RWPE2 (cell line): Measurements from ENCODE around the gene MLF2.

ENCODE experiments used
- ATAC-seq: fragments of 200-7000 bp; cut with Tn5 transposase; 3 replicates; pipeline ENCODE4 v1.9.1; 2021; ENCODE audit warnings: low read depth
- DNase-seq: peaks from one replicate; pipeline ENCODE4 v3.0.0-alpha.2; 2020; ENCODE audit warnings: low spot score
- H3K27ac ChIP-seq: fragments of 450-650 bp; 2 replicates; pipeline ENCODE4 v1.5.1; 2017; ENCODE audit warnings: mild to moderate bottlenecking; ENCODE audit not compliant: poor library complexity, severe bottlenecking
- H3K27me3 ChIP-seq: fragments of 250-450 bp; sonication (Bioruptor Pico); 2 replicates; pipeline ENCODE4 v1.5.1; 2021; ENCODE audit warnings: mild to moderate bottlenecking, moderate library complexity; ENCODE audit not compliant: insufficient read depth, poor library complexity, severe bottlenecking
- H3K36me3 ChIP-seq: fragments of 250-450 bp; sonication (Bioruptor Pico); 2 replicates; pipeline ENCODE4 v1.5.1; 2020; ENCODE audit warnings: low read depth, mild to moderate bottlenecking, moderate library complexity
- H3K4me1 ChIP-seq: fragments of 250-450 bp; sonication (Bioruptor Pico); 2 replicates; pipeline ENCODE4 v1.5.1; 2021; ENCODE audit warnings: mild to moderate bottlenecking, moderate library complexity; ENCODE audit not compliant: insufficient read depth, poor library complexity, severe bottlenecking
- H3K4me3 ChIP-seq: fragments of 250-450 bp; sonication (Bioruptor Pico); 2 replicates; pipeline ENCODE4 v1.5.1; 2021; ENCODE audit warnings: mild to moderate bottlenecking, moderate library complexity; ENCODE audit not compliant: severe bottlenecking
- H3K9me3 ChIP-seq: fragments of 250-450 bp; sonication (Bioruptor Pico); 2 replicates; pipeline ENCODE4 v1.5.1; 2021; ENCODE audit warnings: mild to moderate bottlenecking, moderate library complexity; ENCODE audit not compliant: severe bottlenecking
- TF ChIP-seq, protein P1 (sequence below): fragments of 450-650 bp; IDR thresholded peaks from one replicate; pipeline ENCODE4 v1.5.1; 2017; ENCODE audit warnings: mild to moderate bottlenecking, moderate library complexity; ENCODE audit not compliant: poor library complexity, severe bottlenecking

Gene MLF2

DNA sequence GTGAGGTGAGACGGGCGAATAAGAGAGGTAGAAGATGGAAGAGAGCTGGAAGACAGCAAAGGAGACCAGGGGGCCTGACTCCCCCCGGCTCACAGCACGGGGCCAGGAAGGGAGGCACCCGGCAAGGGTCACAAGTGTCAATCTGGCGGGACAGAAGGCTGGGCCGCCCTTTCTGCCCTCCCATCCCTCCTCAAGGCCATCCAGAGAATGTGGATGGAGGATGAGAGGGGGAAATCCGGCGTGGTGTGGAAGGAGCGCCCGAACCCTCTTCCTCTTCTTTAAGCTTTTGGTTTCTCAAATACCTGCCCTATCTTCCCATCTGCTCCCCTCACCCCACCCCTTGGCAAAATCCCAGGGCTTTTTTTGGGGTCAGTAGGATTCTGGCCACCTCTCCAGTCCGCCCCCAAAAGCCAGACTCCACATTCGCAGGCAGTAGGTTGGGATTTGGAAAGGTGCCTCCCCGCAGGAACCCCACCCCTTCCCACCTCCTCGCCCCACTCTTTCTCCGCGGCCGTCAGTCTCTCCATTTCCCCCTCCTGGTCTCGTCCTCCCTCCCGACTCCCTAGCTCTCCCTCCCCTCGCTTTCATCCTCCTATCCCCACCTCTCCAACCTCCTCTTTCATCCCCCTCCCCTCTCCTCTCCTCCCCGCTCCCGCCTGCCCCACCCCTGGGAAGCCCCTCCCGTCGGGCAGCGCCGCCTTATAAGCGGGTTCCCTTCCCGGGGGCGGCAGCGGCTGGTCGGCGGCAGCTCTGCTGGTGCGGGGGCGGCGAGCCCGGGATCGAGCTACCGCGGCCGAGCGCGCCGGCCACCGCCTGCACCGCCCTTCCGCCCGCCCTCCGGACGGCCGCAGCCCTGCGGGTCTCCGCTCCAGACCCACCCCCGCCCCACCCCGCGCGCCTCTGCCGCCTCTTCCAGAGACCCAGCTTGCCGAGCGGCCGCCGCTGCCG lies 13.0 kb upstream of the MLF2 start, which contains the start of gene PTMS:
Gene PTMS (plus strand): TSS at position 730 of the 948 bp plus-strand sequence. CDS start 343 bp downstream, outside the sequence.
- no peaks in the 10 kb centered on the region for H3K9me3 ChIP-seq
- peaks cover 22% of the 10 kb centered on the region for H3K4me1 ChIP-seq
- TF ChIP-seq, protein P1, sequence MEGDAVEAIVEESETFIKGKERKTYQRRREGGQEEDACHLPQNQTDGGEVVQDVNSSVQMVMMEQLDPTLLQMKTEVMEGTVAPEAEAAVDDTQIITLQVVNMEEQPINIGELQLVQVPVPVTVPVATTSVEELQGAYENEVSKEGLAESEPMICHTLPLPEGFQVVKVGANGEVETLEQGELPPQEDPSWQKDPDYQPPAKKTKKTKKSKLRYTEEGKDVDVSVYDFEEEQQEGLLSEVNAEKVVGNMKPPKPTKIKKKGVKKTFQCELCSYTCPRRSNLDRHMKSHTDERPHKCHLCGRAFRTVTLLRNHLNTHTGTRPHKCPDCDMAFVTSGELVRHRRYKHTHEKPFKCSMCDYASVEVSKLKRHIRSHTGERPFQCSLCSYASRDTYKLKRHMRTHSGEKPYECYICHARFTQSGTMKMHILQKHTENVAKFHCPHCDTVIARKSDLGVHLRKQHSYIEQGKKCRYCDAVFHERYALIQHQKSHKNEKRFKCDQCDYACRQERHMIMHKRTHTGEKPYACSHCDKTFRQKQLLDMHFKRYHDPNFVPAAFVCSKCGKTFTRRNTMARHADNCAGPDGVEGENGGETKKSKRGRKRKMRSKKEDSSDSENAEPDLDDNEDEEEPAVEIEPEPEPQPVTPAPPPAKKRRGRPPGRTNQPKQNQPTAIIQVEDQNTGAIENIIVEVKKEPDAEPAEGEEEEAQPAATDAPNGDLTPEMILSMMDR = no peak
- no peaks in the 10 kb centered on the region for H3K27me3 ChIP-seq
- H3K36me3 ChIP-seq = peaks cover 9% of the 10 kb centered on the region; the same call in 1 of the 2 replicates
- peak within 1 kb of the TSS; percentile 86 for H3K27ac ChIP-seq
- DNase-seq (peak; percentile 93), ATAC-seq (peak; percentile 57)
- H3K4me3 ChIP-seq = peak within 1 kb of the TSS; percentile 95

DNA sequence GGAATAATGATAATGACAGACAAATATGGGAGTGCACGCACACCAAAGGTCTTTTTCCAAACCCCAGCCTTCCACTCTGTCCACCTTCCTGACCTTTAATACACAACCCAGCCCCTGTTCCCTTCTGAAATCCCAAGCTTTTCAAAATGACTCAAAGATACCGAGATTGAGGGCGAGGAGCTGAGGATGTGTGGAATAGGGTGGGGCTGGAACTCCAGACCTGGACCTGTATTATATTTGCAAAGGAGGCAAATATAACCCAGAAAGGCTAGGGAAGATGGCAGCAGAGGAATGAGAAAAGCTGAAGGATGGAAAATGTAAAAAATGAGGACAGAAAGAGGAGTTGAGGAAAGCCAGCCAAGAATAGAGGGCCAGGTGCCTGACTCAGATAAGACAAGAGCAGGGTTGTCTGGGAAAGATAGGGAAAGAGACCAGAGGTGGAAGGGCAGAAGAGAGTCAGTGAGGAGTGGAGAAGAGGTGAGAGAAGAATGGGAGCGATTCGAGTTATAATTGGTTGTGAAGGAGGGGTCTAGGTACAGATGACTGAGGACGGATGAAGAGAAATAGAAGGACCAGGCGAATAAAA lies 12.2 kb upstream of the MLF2 start:
- Histone ChIP-seq H3K4me1 (peaks cover 22% of the 10 kb centered on the region), H3K9me3 (no peaks in the 10 kb centered on the region), H3K27me3 (no peaks in the 10 kb centered on the region), H3K36me3 (peaks cover 9% of the 10 kb centered on the region; the same call in 1 of the 2 replicates), H3K27ac (peak overlapping the region; percentile 86), H3K4me3 (peak overlapping the region; percentile 95)
- ATAC-seq = no peak
- no peak for DNase-seq
- TF ChIP-seq, protein P1 = no peak

DNA sequence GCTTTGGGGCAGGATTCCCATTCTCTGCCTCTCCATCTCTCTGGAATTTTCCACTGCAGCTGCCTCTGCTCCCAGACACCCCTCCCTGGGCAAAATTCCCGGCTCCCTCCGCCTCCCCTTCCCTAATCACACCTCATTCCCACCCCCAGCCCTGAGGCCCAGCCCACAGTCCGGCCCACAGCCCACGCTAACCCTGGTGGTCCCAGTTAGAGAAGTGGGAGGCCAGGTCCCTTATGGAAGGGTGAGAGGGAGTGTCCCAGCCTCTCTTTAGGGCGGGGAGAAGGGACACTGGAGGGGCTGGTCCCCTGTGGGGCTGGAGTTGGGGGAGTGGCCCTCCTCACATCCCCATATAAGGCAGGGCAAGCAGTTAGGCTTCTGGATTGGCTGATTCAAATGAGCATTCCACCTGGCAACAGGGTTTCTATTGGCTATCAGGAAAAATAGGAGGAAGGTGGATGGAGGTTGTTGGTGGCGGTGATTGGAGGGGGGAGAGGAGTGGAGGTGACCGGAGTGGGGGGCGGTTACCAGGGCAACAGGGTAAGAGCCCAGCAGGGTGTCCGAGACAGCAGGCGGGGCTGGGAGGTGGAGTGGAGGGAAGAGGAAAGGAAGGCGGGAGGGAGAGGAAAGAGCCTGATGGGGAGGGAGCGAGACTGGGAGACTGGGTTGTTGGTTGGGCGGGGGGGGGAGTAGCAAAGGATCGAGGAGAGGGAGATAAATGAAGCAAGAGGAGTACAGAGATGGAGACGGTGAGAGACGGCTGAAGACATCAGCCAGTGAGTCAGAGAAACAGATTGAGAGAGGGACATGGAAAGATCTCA lies 11.3 kb upstream of the MLF2 start:
- Histone ChIP-seq H3K4me3 (peak overlapping the region; percentile 9), H3K9me3 (no peaks in the 10 kb centered on the region), H3K4me1 (peaks cover 22% of the 10 kb centered on the region), H3K27me3 (no peaks in the 10 kb centered on the region), H3K36me3 (no peaks in the 10 kb centered on the region), H3K27ac (peak overlapping the region; percentile 86)
- TF ChIP-seq, protein P1 = no peak
- DNase-seq (peak; percentile 96), ATAC-seq (peak; percentile 74)

DNA sequence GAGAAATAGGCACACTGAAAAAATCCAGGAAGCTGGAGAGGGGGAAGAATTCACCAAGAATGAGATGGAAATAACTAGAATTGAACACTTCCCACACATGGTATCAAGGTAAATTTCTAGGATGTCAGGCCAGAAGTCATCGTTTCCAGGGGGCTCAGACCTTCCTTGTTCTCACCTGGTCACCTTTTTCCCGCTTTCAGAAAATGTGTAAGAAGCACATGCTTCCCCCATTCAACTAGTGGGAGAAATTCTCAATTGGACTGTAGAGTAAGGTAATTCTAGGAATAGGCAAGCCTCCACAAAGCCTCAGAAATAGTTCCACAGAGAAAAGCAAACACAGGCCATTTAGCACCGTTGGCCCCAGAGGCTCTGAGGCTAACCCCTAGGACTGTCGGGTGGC lies 10.4 kb upstream of the MLF2 start:
- peak overlapping the region; percentile 86 for H3K27ac ChIP-seq
- H3K4me3 ChIP-seq = no peak overlapping the region
- H3K36me3 ChIP-seq = no peaks in the 10 kb centered on the region
- no peaks in the 10 kb centered on the region for H3K27me3 ChIP-seq
- TF ChIP-seq, protein P1 = no peak
- DNase-seq (no peak), ATAC-seq (no peak)
- H3K9me3 ChIP-seq = no peaks in the 10 kb centered on the region
- H3K4me1 ChIP-seq = peaks cover 18% of the 10 kb centered on the region
